Stimulated activated effector memory CD8-positive, alpha-beta T cell treated with anti-CD3 and anti-CD28 coated beads, Interleukin-12 subunit alpha, Interleukin-12 subunit beta, amount 100 ng/mL, for 72 hours (primary cell): ENCODE measurements around the gene SLC39A7.
"Not testable (repeated sequence)": the region's sequence is repeated elsewhere in the genome, so short reads cannot be mapped to it uniquely, and the experiment has no call there.

Experiments used
- ATAC-seq: fragments of 150-1000 bp; cut with Tn5 transposase; 2 replicates; pipeline ENCODE4 v1.10.0; 2021
- DNase-seq, 2 donors: peaks; one replicate each; pipeline ENCODE4 v3.0.0; 2021 to 2022; ENCODE audit warnings: low spot score in 2 of 2
- H3K27ac Mint-ChIP-seq: one replicate; pipeline ENCODE4 v1.8.0; 2022; ENCODE audit warnings: mild to moderate bottlenecking, mixed read lengths
- H3K36me3 Mint-ChIP-seq: one replicate; pipeline ENCODE4 v1.8.0; 2022; ENCODE audit warnings: mild to moderate bottlenecking, mixed read lengths
- H3K4me1 Mint-ChIP-seq: one replicate; pipeline ENCODE4 v1.8.0; 2022; ENCODE audit warnings: mixed read lengths
- H3K4me3 Mint-ChIP-seq: one replicate; pipeline ENCODE4 v1.8.0; 2022; ENCODE audit warnings: mild to moderate bottlenecking, mixed read lengths
- H3K9me3 Mint-ChIP-seq: one replicate; pipeline ENCODE4 v1.8.0; 2022; ENCODE audit warnings: mixed read lengths

The SLC39A7 gene

DNA sequence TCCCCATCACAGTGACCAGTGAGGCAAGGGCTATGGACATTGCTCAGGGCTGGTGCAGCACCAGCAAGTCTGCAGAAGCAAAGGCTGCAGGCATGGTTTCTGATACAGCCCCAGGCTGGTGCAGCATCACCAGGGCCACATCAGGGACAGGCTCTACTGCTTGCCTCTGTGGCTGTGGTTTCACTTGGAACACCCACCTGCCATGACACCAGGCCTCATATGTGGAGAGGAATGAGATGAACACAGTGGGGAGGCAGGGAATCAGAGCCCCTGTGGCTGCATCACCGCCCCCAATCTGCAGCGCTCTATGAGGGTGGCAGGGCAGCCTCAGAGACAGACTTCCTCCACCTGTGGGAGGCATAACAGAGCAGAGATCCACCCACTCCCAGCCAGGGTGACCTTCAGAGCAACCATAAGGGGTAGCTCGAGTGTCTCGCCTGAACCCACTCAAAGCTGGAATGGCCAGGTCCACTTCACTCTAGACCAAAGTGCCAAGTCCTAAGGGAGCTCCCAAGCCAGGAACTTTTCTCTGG, 15.5 kb downstream of the SLC39A7 start:
- DNase-seq (no peak), ATAC-seq (peak; percentile 43)
- no peak overlapping the region for H3K27ac Mint-ChIP-seq
- peaks cover 27% of the 10 kb centered on the region for H3K4me1 Mint-ChIP-seq
- H3K36me3 Mint-ChIP-seq, result peaks cover 26% of the 10 kb centered on the region
- H3K4me3 Mint-ChIP-seq, result no peak overlapping the region
- H3K9me3 Mint-ChIP-seq, result no peaks in the 10 kb centered on the region

DNA sequence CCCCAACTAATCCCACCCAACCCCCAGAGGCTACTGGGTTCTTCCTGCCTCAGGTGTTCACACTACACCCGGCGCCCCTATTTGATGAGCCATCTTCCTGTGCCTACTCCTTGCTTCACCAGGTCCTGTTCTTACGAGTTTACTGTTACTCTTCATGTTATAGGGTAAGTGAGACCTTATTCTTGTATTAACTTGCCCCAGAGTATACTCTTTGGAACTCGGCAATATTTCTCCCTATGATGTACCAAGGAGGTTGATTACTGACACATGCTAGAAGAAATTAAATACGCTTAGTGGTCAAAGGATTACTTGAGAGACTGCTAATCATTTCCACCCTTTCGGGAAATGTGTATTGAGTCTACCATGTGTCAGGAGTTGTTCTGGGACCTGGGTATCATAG, 16.6 kb downstream of the SLC39A7 start:
- H3K4me3 Mint-ChIP-seq, result no peak overlapping the region
- H3K27ac Mint-ChIP-seq, result peak overlapping the region; percentile 46

DNA sequence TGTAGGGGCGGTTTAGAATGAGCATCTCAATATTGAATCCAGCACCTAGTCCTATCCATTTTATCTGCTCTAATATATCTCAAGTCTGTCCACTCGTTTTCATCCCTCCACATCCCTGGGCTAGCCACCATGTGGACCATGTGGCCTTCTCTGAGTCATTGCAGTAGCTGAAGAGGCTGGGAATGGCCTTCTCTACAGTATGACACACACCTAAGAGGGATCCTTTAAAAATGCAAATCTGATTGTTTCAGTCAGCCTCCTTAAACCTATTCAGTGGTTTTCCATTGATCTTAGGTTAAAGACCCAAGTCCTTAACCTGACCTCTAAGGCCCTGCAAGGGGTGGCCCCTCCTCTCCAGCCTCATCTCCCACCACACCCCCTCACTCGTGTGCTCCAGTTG, 17.0 kb downstream of the SLC39A7 start:
- Mint-ChIP-seq H3K27ac (no peak overlapping the region), H3K4me3 (no peak overlapping the region), H3K4me1 (peaks cover 17% of the 10 kb centered on the region), H3K9me3 (no peaks in the 10 kb centered on the region), H3K36me3 (peaks cover 11% of the 10 kb centered on the region)
- no peak for DNase-seq
- no peak for ATAC-seq

More for the DNA sequence above, 16.6 kb downstream of the SLC39A7 start:
- no peaks in the 10 kb centered on the region for H3K9me3 Mint-ChIP-seq
- ATAC-seq (no peak), DNase-seq (no peak)
- H3K36me3 Mint-ChIP-seq, result peaks cover 16% of the 10 kb centered on the region
- H3K4me1 Mint-ChIP-seq, result peaks cover 22% of the 10 kb centered on the region

DNA sequence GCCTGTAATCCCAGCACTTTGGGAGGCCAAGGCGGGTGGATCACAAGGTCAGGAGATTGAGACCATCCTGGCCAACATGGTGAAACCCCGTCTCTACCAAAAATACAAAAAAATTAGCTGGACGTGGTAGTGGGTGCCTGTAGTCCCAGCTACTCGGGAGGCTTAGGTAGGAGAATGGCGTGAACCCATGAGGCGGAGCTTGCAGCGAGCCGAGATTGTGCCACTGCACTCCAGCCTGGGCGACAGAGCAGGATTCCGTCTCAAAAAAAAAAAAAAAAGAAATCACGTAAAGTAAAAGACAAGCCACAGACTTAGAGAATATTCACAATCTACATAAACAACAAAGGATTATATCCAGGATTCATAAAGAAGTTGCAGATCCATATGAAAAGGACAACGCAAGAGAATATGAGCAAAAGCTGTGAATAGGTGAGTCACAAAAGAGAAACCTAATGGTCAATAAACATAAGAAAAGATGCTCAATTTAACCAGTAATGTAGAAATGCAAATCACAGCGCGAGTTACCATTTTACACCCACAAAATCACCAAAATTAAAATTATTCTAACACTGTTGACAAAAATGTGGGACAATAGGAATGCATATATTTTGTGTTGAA, 25.9 kb downstream of the SLC39A7 start:
- not testable (repeated sequence) for DNase-seq, H3K4me3 Mint-ChIP-seq, H3K9me3 Mint-ChIP-seq, H3K4me1 Mint-ChIP-seq, H3K36me3 Mint-ChIP-seq, ATAC-seq, H3K27ac Mint-ChIP-seq

DNA sequence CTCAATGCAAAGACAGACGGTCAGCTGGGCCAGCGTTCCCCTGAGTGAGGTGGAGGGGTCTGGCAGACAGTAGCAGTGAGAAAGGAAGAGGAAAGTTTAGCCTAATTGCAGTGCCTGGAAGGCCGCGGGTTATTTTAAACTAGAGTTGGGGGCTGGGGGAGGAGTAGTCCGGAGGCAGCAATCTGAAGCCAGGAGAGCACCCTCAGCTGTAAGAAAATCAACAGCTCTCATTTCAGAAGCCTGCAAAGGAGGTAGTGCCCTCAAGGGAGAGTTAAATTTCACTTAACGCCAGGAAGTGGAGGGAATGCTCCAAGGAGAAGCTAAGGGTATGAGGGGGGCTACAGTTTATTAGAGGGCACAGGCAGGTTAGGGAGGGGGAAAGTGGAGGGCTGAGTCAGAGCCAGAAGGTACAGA, 34.6 kb downstream of the SLC39A7 start:
- peaks cover under 1% of the 10 kb centered on the region for H3K4me1 Mint-ChIP-seq
- H3K4me3 Mint-ChIP-seq, result no peak overlapping the region
- no peak for DNase-seq
- H3K27ac Mint-ChIP-seq, result peak overlapping the region; percentile 37
- ATAC-seq, result no peak
- H3K36me3 Mint-ChIP-seq, result no peaks in the 10 kb centered on the region
- no peaks in the 10 kb centered on the region for H3K9me3 Mint-ChIP-seq

DNA sequence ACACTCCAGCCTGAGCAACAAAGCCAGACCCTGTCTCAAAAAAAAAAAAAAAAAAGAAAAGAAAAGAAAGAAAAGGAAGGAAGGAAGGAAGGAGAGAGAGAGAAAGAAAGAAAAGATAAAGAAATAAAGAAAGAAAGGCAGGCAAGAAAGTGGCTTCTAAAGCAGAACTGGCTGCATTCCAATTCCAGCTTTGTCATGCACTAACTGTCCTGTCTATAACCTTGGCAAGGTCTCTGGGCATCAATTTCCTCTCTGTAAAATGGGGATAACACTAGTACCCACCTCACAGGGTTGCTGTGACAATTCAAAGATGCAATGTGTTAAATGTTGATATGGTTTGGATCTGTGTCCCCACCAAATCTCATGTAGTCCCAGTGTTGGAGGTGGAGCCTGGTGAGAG, 35.7 kb downstream of the SLC39A7 start:
- DNase-seq, result no peak
- no peak overlapping the region for H3K4me3 Mint-ChIP-seq
- no peaks in the 10 kb centered on the region for H3K9me3 Mint-ChIP-seq
- H3K4me1 Mint-ChIP-seq, result peaks cover 6% of the 10 kb centered on the region
- no peak for ATAC-seq
- H3K27ac Mint-ChIP-seq, result no peak overlapping the region
- no peaks in the 10 kb centered on the region for H3K36me3 Mint-ChIP-seq

DNA sequence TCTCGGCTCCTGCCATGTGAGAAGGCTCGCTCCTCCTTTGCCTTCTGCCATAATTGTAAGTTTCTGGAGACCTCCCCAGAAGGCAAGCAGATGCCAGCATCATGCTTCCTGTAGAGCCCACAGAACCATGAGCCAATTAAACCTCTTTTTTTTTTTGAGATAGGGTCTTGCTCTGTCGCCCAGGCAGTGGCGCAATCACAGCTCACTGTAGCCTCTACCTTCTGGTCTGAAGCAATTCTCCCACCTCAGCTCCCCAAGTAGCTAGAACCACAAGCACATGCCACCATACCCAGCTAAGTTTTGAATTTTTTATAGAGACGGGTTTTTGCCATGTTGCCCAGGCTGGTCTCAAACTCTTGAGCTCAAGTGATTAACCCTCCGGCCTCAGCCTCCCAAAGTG, 36.2 kb downstream of the SLC39A7 start:
- Mint-ChIP-seq H3K4me1 (peaks cover 9% of the 10 kb centered on the region), H3K9me3 (no peaks in the 10 kb centered on the region), H3K36me3 (no peaks in the 10 kb centered on the region), H3K4me3 (no peak overlapping the region), H3K27ac (no peak overlapping the region)
- DNase-seq, result no peak
- no peak for ATAC-seq

DNA sequence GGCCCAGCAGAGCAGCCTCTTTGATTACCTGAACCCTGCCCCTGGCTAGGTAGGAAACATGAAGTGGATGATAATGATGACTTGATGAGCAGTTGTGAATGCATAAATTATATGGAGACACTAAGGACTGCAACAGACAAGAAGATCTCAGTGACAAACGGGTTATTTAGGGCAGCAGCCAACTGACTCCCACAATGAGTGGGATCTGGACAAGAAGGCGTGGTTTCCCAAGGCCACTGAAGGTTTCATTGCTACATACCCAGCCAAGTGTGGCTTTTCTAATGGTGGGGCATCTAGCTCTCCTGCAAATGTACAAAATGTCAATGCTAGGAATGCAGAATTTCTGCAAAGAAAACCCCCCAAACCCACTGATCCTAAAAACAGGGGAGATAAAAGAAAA, 37.1 kb downstream of the SLC39A7 start:
- DNase-seq (no peak), ATAC-seq (no peak)
- H3K9me3 Mint-ChIP-seq, result no peaks in the 10 kb centered on the region
- no peak overlapping the region for H3K4me3 Mint-ChIP-seq
- peaks cover 17% of the 10 kb centered on the region for H3K4me1 Mint-ChIP-seq
- no peaks in the 10 kb centered on the region for H3K36me3 Mint-ChIP-seq
- no peak overlapping the region for H3K27ac Mint-ChIP-seq

DNA sequence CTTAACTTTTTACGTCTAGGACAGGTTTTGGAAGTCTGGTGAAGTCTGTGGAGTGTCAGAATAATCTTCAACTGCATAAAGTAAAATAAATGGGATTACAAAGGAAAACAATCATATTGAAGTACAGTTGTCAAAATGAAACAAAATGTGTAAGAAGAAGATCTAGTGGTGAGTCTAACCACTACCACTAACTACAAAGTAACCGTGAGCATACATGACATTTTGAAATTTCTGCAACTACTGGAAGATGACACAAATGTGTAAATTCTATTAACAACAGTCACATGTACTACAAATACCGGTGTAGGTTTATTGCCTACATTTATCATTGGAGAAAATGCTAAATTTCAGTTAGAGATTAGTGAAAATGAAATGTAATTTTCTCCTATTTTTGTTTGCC, 41.3 kb downstream of the SLC39A7 start:
- Mint-ChIP-seq H3K4me1 (peaks cover 17% of the 10 kb centered on the region), H3K36me3 (no peaks in the 10 kb centered on the region), H3K9me3 (no peaks in the 10 kb centered on the region), H3K4me3 (peak overlapping the region; percentile 42), H3K27ac (no peak overlapping the region)
- DNase-seq, result no peak
- peak; percentile 96 for ATAC-seq

DNA sequence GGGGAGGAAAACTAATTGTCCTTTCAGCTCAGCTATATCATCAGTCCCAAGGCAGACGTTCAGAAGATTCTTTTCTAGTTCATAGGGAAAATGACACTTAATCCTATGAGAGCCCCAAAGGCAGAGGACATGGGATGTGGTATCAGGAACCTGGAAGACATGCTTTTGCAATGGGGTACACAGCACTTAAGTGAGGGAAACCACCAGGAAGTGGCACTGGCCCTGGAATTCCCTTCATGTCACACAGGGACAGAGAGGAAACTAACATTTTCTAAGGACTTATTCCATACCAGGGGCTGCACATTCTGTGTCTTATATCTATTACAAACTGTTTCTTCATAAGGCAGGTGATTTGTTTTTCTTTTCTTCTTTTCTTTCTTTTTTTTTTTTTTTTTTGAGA, 42.8 kb downstream of the SLC39A7 start:
- Mint-ChIP-seq H3K4me3 (no peak overlapping the region), H3K9me3 (no peaks in the 10 kb centered on the region), H3K4me1 (peaks cover 25% of the 10 kb centered on the region), H3K36me3 (peaks cover 3% of the 10 kb centered on the region), H3K27ac (no peak overlapping the region)
- no peak for ATAC-seq
- no peak for DNase-seq

DNA sequence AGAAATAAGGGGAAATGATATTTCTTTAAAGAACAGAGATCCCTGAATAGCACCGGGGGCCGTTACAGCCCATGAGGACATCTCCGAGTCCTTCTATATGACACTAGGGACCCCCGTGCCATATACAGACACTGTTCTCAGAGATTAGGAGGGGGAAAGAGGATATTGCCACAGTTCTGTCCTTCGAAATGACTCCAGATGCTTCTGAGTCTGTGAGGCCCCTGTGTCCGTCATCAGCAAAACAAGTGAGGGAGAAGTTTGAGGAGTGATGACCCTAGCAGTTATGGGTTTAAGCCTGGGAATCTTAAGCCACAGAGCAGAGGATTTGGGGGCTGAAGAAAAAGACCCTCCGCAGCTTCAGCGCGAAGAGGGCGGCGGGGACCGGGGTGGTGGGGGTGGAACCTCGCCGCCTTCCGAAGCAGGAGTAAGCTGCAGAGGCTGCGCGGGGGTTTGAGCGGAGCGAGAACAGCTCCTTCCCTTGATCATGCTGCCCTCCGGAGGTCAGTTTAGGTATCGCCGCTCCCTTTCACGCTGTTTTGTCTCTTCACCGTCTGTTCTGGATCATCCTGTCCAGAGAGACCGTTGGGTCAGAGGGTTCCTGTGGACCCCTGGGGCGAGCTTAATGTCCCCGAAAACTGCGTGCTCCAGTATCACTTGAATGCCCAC, 47.4 kb downstream of the SLC39A7 start:
- Mint-ChIP-seq H3K27ac (peak overlapping the region; percentile 96), H3K36me3 (peaks cover 46% of the 10 kb centered on the region), H3K9me3 (no peaks in the 10 kb centered on the region), H3K4me1 (peaks cover 47% of the 10 kb centered on the region), H3K4me3 (peak overlapping the region; percentile 91)
- peak; percentile 57 for ATAC-seq
- DNase-seq, result peak; percentile 94 to 98

DNA sequence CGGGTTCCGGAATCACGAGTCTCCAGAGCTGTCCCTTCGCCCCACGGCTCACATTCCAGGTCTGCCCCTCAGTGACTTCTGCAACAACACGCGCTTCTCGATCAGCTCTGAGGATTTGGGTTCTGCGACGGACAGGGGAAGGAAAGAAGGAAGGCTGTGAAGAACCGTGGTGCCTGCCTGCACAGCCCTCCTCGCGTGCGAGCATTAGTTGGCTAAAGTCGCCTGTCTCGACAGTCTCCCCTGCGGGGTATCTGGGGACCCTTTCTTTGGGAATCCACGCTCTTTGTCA, 47.9 kb downstream of the SLC39A7 start:
- H3K9me3 Mint-ChIP-seq, result no peaks in the 10 kb centered on the region
- H3K27ac Mint-ChIP-seq, result peak overlapping the region; percentile 96
- no peak for DNase-seq
- peak overlapping the region; percentile 91 for H3K4me3 Mint-ChIP-seq
- peak; percentile 41 for ATAC-seq
- H3K36me3 Mint-ChIP-seq, result peaks cover 51% of the 10 kb centered on the region
- H3K4me1 Mint-ChIP-seq, result peaks cover 48% of the 10 kb centered on the region

DNA sequence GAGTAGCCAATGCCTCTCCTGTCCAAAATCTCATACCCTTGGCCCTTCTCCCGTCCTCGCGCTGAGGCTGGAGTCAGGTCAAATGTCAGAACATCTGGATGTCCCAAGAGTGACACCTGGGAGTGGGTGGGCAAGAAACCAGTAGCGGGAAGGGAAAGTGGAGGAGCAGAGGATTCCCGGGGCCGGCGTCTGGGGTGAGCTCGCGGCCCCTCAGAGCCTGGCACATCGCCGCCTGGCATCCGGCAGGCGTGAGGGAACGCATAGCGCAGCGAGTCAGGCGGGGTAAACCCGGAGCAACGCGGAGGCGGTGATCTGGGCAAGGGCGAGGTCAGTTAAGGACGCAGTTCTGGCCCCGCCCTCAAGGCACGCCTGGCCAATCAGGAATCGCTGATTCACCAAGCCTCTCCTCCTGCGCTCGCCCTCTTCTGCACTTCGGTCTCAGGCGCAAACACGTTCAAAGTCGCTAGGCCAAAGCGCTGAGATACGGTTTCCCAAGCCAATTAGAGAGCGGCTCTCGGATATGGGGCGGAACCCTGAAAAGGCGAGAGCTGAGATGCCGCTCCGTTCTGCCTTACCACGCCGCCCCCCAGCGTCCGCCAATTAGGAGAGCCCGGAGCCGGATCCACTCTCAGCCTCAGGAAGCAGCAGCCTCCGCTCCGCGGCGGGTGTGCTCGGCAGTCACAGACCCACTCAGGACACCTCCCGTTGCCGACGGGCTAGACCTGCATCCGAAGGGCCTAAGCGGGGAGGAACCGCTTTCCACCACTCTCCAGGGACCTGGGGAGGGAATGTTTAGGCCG, 48.5 kb downstream of the SLC39A7 start:
- Mint-ChIP-seq H3K36me3 (peaks cover 51% of the 10 kb centered on the region), H3K27ac (peak overlapping the region; percentile 96), H3K9me3 (no peaks in the 10 kb centered on the region), H3K4me1 (peaks cover 48% of the 10 kb centered on the region), H3K4me3 (peak overlapping the region; percentile 91)
- peak; percentile 84 to 97 for DNase-seq
- ATAC-seq, result peak; percentile 94

DNA sequence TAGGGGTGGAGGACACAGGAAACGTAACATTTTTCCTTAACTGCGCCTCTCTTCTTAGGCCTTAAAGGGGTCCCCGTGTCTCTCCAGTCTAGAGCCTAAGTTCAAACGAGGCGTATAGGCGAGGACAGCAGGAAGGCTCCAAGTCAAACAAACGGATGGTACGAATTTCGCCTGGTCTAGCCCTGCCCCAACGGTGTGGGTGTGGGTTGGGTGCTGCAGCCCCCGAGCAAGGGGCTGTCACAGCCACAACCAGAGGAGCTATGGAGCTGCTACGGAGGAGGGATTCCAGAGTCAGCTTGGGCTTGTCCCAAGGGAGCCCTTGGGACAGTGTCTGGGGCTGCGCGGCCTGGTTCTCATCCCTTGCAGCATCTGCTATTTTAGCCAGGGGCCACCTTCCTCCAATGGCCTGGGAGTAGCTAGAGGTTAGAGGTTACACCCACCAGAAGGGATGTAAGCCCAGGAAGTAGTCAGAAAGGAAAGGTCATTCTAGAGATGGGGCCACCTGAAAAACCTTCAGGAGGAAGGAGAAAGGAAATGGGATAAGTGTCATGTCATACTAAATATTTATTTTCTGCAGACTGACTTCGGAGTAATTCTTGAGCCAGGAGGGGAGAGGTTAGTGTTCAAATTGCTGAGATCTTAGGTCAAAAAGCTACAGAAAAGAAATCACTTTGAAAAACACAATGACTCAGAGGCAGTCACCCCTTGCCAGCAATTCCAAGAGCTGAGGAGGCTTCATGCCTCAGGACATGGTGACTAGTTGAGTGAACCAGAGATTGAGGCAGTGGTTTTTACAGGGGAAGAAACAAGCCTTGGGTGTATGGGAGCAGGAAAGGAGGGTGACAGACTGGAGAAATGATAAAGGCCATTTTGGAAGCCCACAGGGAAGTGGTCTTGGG, 49.3 kb downstream of the SLC39A7 start:
- Mint-ChIP-seq H3K4me1 (peaks cover 48% of the 10 kb centered on the region), H3K9me3 (no peaks in the 10 kb centered on the region), H3K36me3 (peaks cover 59% of the 10 kb centered on the region), H3K27ac (peak overlapping the region; percentile 96), H3K4me3 (peak overlapping the region; percentile 91)
- no peak for ATAC-seq
- DNase-seq, result peak in 1 of 2 donors; percentile 55

DNA sequence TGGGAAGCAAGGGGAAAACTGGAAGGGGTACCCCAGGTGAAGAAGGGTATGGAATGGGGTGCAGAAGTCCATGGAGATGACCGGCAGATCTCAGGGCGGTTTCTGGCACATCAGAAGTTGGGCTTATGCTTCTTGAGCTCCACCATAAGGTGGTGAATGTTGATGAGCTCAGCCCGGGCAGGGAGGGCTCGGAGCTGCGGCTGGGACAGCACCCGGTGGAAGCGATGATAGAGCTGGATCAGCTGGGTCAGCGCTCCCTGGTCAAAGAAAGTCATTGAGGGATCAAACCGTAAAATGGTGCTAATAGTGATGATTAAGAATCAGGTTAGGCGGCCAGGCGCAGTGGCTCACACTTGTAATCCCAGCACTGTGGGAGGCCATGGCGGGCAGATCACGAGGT, 50.1 kb downstream of the SLC39A7 start:
- peaks cover 67% of the 10 kb centered on the region for H3K36me3 Mint-ChIP-seq
- peak overlapping the region; percentile 96 for H3K27ac Mint-ChIP-seq
- DNase-seq, result no peak
- peaks cover 48% of the 10 kb centered on the region for H3K4me1 Mint-ChIP-seq
- H3K4me3 Mint-ChIP-seq, result peak overlapping the region; percentile 91
- no peak for ATAC-seq
- no peaks in the 10 kb centered on the region for H3K9me3 Mint-ChIP-seq
